Left lobe of liver (tissue), 1 donor: ENCODE data around the gene PILRA. TPM values are rescaled to one million over a fixed set of nuclear protein-coding genes. Genes with fewer than 3 reads are reported as not detected.

Experiments used
- total RNA-seq: library from RNA; stranded (reverse); gene quantifications from one replicate; pipeline ENCODE4 v1.2.1, GENCODE V29; 2021
- donor health status: DM: no; HTN: yes; CAD: no.

PILRA gene
- total RNA-seq, 1 donor from 2014 or later, result 1.4 TPM

Other genes starting within 250 kb of the PILRA start
- gene MBLAC1, start 246.5 kb upstream of the PILRA start, total RNA-seq, result 0.78 TPM
- gene LAMTOR4, start 224.6 kb upstream of the PILRA start, total RNA-seq, result 40.9 TPM
- gene TRAPPC14, start 214.8 kb upstream of the PILRA start, total RNA-seq, result 7.9 TPM
- gene GAL3ST4, start 204.9 kb upstream of the PILRA start, total RNA-seq, result 0.35 TPM
- 0.18 TPM for gene GPC2, start 196.1 kb upstream of the PILRA start, total RNA-seq
- gene STAG3, start 195.6 kb upstream of the PILRA start, total RNA-seq, result 3.1 TPM
- 0.50 TPM for gene PVRIG, start 153.5 kb upstream of the PILRA start, total RNA-seq
- gene SPDYE3, start 65.8 kb upstream of the PILRA start, total RNA-seq, result not detected
- 28.6 TPM for gene PILRB, start 15.4 kb upstream of the PILRA start, total RNA-seq
- gene ZCWPW1, start 55.2 kb downstream of the PILRA start, total RNA-seq, result 4.4 TPM
- 23.1 TPM for gene MEPCE, start 56.3 kb downstream of the PILRA start, total RNA-seq
- gene PPP1R35, start 63.0 kb downstream of the PILRA start, total RNA-seq, result 13.8 TPM
- not detected for gene SPACDR, start 90.8 kb downstream of the PILRA start, total RNA-seq
- 16.9 TPM for gene TSC22D4, start 105.7 kb downstream of the PILRA start, total RNA-seq
- 0.38 TPM for gene NYAP1, start 110.4 kb downstream of the PILRA start, total RNA-seq
- 87.8 TPM for gene AGFG2, start 165.7 kb downstream of the PILRA start, total RNA-seq
- 0.86 TPM for gene SAP25, start 200.4 kb downstream of the PILRA start, total RNA-seq
- 31.6 TPM for gene LRCH4, start 212.6 kb downstream of the PILRA start, total RNA-seq
- gene FBXO24, start 212.8 kb downstream of the PILRA start, total RNA-seq, result 1.0 TPM
- gene PCOLCE, start 228.9 kb downstream of the PILRA start, total RNA-seq, result 71.8 TPM
- gene MOSPD3, start 239.1 kb downstream of the PILRA start, total RNA-seq, result 20.3 TPM